ENCODE results near the gene CACNB2. TPM values are rescaled to one million over a fixed set of nuclear protein-coding genes. Genes with fewer than 3 reads are reported as not detected.
"Not testable (repeated sequence)": the region's sequence is repeated elsewhere in the genome, so short reads cannot be mapped to it uniquely, and the experiment has no call there.

Gene CACNB2
- polyA plus RNA-seq, 6 donors from 2014 or later, result 0.16 to 0.73 (median 0.41) TPM; not detected in 1

- no peaks in the 10 kb centered on the region for H3K4me1 Mint-ChIP-seq
- no peaks in the 10 kb centered on the region for H3K9me3 Mint-ChIP-seq
- peaks cover 8 to 33% of the 10 kb centered on the region in 2 donors for H3K36me3 Mint-ChIP-seq
- H3K27me3 Mint-ChIP-seq, result no peaks in the 10 kb centered on the region
- H3K27ac Mint-ChIP-seq, result no peak overlapping the region
- no peak overlapping the region for H3K4me3 Mint-ChIP-seq
- DNase-seq (no peak), ATAC-seq (ENCODE audit: low read depth in 2 of 2) (no peak)
Measured at GRCh38 chr10:18551473-18551872, 411.2 kb downstream of the CACNB2 start.

- Mint-ChIP-seq H3K27me3 (no peaks in the 10 kb centered on the region), H3K4me1 (no peaks in the 10 kb centered on the region), H3K9me3 (no peaks in the 10 kb centered on the region), H3K27ac (no peak overlapping the region), H3K36me3 (peaks cover 0 to 11% of the 10 kb centered on the region in 2 donors), H3K4me3 (no peak overlapping the region)
- DNase-seq (no peak), ATAC-seq (ENCODE audit: low read depth in 2 of 2) (no peak)
Measured at GRCh38 chr10:18554479-18554878, 414.3 kb downstream of the CACNB2 start.

- no peak overlapping the region for H3K27ac Mint-ChIP-seq
- no peak for ATAC-seq (ENCODE audit: low read depth in 2 of 2)
- H3K27me3 Mint-ChIP-seq, result no peaks in the 10 kb centered on the region
- no peaks in the 10 kb centered on the region for H3K36me3 Mint-ChIP-seq
- H3K4me3 Mint-ChIP-seq, result no peak overlapping the region
- no peaks in the 10 kb centered on the region for H3K9me3 Mint-ChIP-seq
- no peaks in the 10 kb centered on the region for H3K4me1 Mint-ChIP-seq
- DNase-seq, result no peak
Measured at GRCh38 chr10:18556522-18557147, 416.4 kb downstream of the CACNB2 start.

GRCh38 chr10:18557960-18558359 lies 417.7 kb downstream of the CACNB2 start:
- no peak for ATAC-seq (ENCODE audit: low read depth in 2 of 2)
- no peaks in the 10 kb centered on the region for H3K36me3 Mint-ChIP-seq
- no peaks in the 10 kb centered on the region for H3K27me3 Mint-ChIP-seq
- no peak overlapping the region for H3K4me3 Mint-ChIP-seq
- no peak overlapping the region for H3K27ac Mint-ChIP-seq
- H3K4me1 Mint-ChIP-seq, result no peaks in the 10 kb centered on the region
- DNase-seq, result no peak
- H3K9me3 Mint-ChIP-seq, result no peaks in the 10 kb centered on the region

- no peak for DNase-seq
- H3K9me3 Mint-ChIP-seq, result no peaks in the 10 kb centered on the region
- H3K27ac Mint-ChIP-seq, result no peak overlapping the region
- H3K27me3 Mint-ChIP-seq, result no peaks in the 10 kb centered on the region
- no peaks in the 10 kb centered on the region for H3K36me3 Mint-ChIP-seq
- H3K4me1 Mint-ChIP-seq, result no peaks in the 10 kb centered on the region
- H3K4me3 Mint-ChIP-seq, result no peak overlapping the region
- ATAC-seq (ENCODE audit: low read depth in 2 of 2), result no peak
Measured at GRCh38 chr10:18561861-18562551, 421.8 kb downstream of the CACNB2 start.

- H3K36me3 Mint-ChIP-seq, result no peaks in the 10 kb centered on the region
- no peaks in the 10 kb centered on the region for H3K9me3 Mint-ChIP-seq
- H3K27ac Mint-ChIP-seq, result no peak overlapping the region
- no peak for DNase-seq
- H3K4me3 Mint-ChIP-seq, result no peak overlapping the region
- no peaks in the 10 kb centered on the region for H3K4me1 Mint-ChIP-seq
- no peaks in the 10 kb centered on the region for H3K27me3 Mint-ChIP-seq
- ATAC-seq (ENCODE audit: low read depth in 2 of 2), result no peak
Measured at GRCh38 chr10:18563003-18563726, 422.9 kb downstream of the CACNB2 start.

- H3K9me3 Mint-ChIP-seq, result no peaks in the 10 kb centered on the region
- H3K4me1 Mint-ChIP-seq, result no peaks in the 10 kb centered on the region
- no peak overlapping the region for H3K27ac Mint-ChIP-seq
- H3K36me3 Mint-ChIP-seq, result no peaks in the 10 kb centered on the region
- DNase-seq (no peak), ATAC-seq (ENCODE audit: low read depth in 2 of 2) (no peak)
- no peaks in the 10 kb centered on the region for H3K27me3 Mint-ChIP-seq
- no peak overlapping the region for H3K4me3 Mint-ChIP-seq
Measured at GRCh38 chr10:18565006-18565405, 424.8 kb downstream of the CACNB2 start.

- Mint-ChIP-seq H3K36me3 (no peaks in the 10 kb centered on the region), H3K27me3 (no peaks in the 10 kb centered on the region), H3K27ac (no peak overlapping the region), H3K9me3 (no peaks in the 10 kb centered on the region), H3K4me1 (no peaks in the 10 kb centered on the region), H3K4me3 (no peak overlapping the region)
- ATAC-seq (ENCODE audit: low read depth in 2 of 2), result no peak
- no peak for DNase-seq
Measured at GRCh38 chr10:18566177-18566576, 426.0 kb downstream of the CACNB2 start.

GRCh38 chr10:18567343-18567856 lies 427.2 kb downstream of the CACNB2 start:
- Mint-ChIP-seq H3K9me3 (no peaks in the 10 kb centered on the region), H3K36me3 (no peaks in the 10 kb centered on the region), H3K4me1 (no peaks in the 10 kb centered on the region), H3K4me3 (no peak overlapping the region), H3K27ac (no peak overlapping the region), H3K27me3 (no peaks in the 10 kb centered on the region)
- DNase-seq, result no peak
- no peak for ATAC-seq (ENCODE audit: low read depth in 2 of 2)

GRCh38 chr10:18570386-18570785 lies 430.2 kb downstream of the CACNB2 start:
- not testable (repeated sequence) for H3K36me3 Mint-ChIP-seq; ATAC-seq (ENCODE audit: low read depth in 2 of 2); H3K9me3 Mint-ChIP-seq; H3K4me1 Mint-ChIP-seq; H3K4me3 Mint-ChIP-seq; DNase-seq; H3K27me3 Mint-ChIP-seq; H3K27ac Mint-ChIP-seq

- no peak overlapping the region for H3K4me3 Mint-ChIP-seq
Measured at GRCh38 chr10:18571076-18571475, 430.9 kb downstream of the CACNB2 start.

GRCh38 chr10:18571780-18572179 lies 431.6 kb downstream of the CACNB2 start:
- no peak overlapping the region for H3K27ac Mint-ChIP-seq
- H3K27me3 Mint-ChIP-seq, result no peaks in the 10 kb centered on the region

More at GRCh38 chr10:18571076-18571475, 430.9 kb downstream of the CACNB2 start:
- DNase-seq, result no peak
- H3K36me3 Mint-ChIP-seq, result peaks cover 7 to 14% of the 10 kb centered on the region in 2 donors
- H3K27ac Mint-ChIP-seq, result no peak overlapping the region
- H3K4me1 Mint-ChIP-seq, result no peaks in the 10 kb centered on the region
- no peaks in the 10 kb centered on the region for H3K27me3 Mint-ChIP-seq
- ATAC-seq (ENCODE audit: low read depth in 2 of 2), result no peak
- H3K9me3 Mint-ChIP-seq, result peaks cover 0 to 3% (median 0%) of the 10 kb centered on the region in 7 donors

GRCh38 chr10:18572959-18573561 lies 432.8 kb downstream of the CACNB2 start:
- H3K27me3 Mint-ChIP-seq, result no peaks in the 10 kb centered on the region

More at GRCh38 chr10:18571780-18572179, 431.6 kb downstream of the CACNB2 start:
- Mint-ChIP-seq H3K4me1 (no peaks in the 10 kb centered on the region), H3K36me3 (peaks cover 11 to 18% of the 10 kb centered on the region in 2 donors), H3K4me3 (no peak overlapping the region), H3K9me3 (peaks cover 0 to 5% (median 0%) of the 10 kb centered on the region in 7 donors)
- no peak for DNase-seq
- no peak for ATAC-seq (ENCODE audit: low read depth in 2 of 2)

More at GRCh38 chr10:18572959-18573561, 432.8 kb downstream of the CACNB2 start:
- Mint-ChIP-seq H3K4me3 (no peak overlapping the region), H3K27ac (no peak overlapping the region), H3K36me3 (peaks cover 22 to 28% of the 10 kb centered on the region in 2 donors), H3K9me3 (peaks cover 1 to 8% (median 5%) of the 10 kb centered on the region in 7 donors), H3K4me1 (no peaks in the 10 kb centered on the region)
- DNase-seq (no peak), ATAC-seq (ENCODE audit: low read depth in 2 of 2) (no peak)

Measured in naive B cell (primary cell).